ENCODE measurements around the gene PTPN20. TPM values are rescaled to one million over a fixed set of nuclear protein-coding genes. Genes with fewer than 3 reads are reported as not detected.

PTPN20 gene
- total RNA-seq, 1 experiment from 2014 or later, result not detected

GRCh38 chr10:47041396-47042198, 130.4 kb downstream of the PTPN20 start:
- Mint-ChIP-seq H3K4me1 (peaks cover 8% of the 10 kb centered on the region in 2 experiments; a peak in 3 of 4 replicates), H3K36me3 (ENCODE audit: insufficient read depth in 1 of 3, low read depth in 3 of 3) (no peaks in the 10 kb centered on the region), H3K27ac (no peak overlapping the region), H3K9me3 (no peaks in the 10 kb centered on the region), H3K4me3 (no peak overlapping the region), H3K27me3 (ENCODE audit: low read depth) (peaks cover 2% of the 10 kb centered on the region; the same call in 1 of the 2 replicates)
- Histone ChIP-seq H4K8ac (replicated peaks; ENCODE audit: insufficient read length, low read depth, low read length) (no peak overlapping the region), H3K27ac (ENCODE audit: insufficient read length, low read depth, low read length) (no peak overlapping the region), H3T11ph (ENCODE audit: low read length) (no peak overlapping the region), H3K56ac (ENCODE audit: insufficient read length, low read depth, low read length) (no peak overlapping the region), H3K23ac (ENCODE audit: insufficient read length, low read depth, low read length) (no peak overlapping the region), H4K5ac (ENCODE audit: insufficient read length, low read depth, low read length) (no peak overlapping the region), H2BK15ac (ENCODE audit: low read depth, low read length) (no peak overlapping the region), H2AFZ (ENCODE audit: low read length) (no peak overlapping the region), H2BK5ac (ENCODE audit: insufficient read length, low read length) (no peak overlapping the region), H3K18ac (ENCODE audit: insufficient read length, low read depth, low read length) (no peak overlapping the region), H2BK120ac (ENCODE audit: low read depth, low read length, poor library complexity, severe bottlenecking) (no peak overlapping the region), H3K4me2 (ENCODE audit: insufficient read depth, insufficient read length, low read length) (no peak overlapping the region), H3K4ac (ENCODE audit: low read depth, low read length) (no peak overlapping the region), H3K23me2 (ENCODE audit: insufficient read length, low read depth, low read length, poor library complexity, severe bottlenecking) (no peaks in the 10 kb centered on the region), H3K27me3 (ENCODE audit: insufficient read depth, low read length) (no peaks in the 10 kb centered on the region), H2AK5ac (ENCODE audit: insufficient read length, low read length) (no peak overlapping the region), H3K79me2 (ENCODE audit: insufficient read depth, low read length) (no peaks in the 10 kb centered on the region), H2BK12ac (ENCODE audit: insufficient read length, low read depth, low read length) (no peak overlapping the region), H4K20me1 (ENCODE audit: control insufficient read depth, insufficient read depth, insufficient read length) (no peaks in the 10 kb centered on the region), H3K4me1 (ENCODE audit: insufficient read depth, low read length) (no peaks in the 10 kb centered on the region), H4K91ac (ENCODE audit: insufficient read length, low read depth, low read length) (no peak overlapping the region), H2BK20ac (ENCODE audit: low read depth, low read length, poor library complexity, severe bottlenecking) (no peak overlapping the region), H3K79me1 (ENCODE audit: insufficient read depth, low read depth, low read length, poor library complexity, severe bottlenecking) (no peaks in the 10 kb centered on the region), H3K14ac (ENCODE audit: insufficient read depth, low read length) (no peak overlapping the region), H3K9ac (ENCODE audit: extremely low read depth, insufficient read length, low read length) (no peak overlapping the region), H3K9me3 (ENCODE audit: control insufficient read depth, low read depth, low read length) (no peaks in the 10 kb centered on the region)
- TF ChIP-seq, protein P1, sequence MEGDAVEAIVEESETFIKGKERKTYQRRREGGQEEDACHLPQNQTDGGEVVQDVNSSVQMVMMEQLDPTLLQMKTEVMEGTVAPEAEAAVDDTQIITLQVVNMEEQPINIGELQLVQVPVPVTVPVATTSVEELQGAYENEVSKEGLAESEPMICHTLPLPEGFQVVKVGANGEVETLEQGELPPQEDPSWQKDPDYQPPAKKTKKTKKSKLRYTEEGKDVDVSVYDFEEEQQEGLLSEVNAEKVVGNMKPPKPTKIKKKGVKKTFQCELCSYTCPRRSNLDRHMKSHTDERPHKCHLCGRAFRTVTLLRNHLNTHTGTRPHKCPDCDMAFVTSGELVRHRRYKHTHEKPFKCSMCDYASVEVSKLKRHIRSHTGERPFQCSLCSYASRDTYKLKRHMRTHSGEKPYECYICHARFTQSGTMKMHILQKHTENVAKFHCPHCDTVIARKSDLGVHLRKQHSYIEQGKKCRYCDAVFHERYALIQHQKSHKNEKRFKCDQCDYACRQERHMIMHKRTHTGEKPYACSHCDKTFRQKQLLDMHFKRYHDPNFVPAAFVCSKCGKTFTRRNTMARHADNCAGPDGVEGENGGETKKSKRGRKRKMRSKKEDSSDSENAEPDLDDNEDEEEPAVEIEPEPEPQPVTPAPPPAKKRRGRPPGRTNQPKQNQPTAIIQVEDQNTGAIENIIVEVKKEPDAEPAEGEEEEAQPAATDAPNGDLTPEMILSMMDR (conservative IDR thresholded peaks at IDR 0.05), result no peak
- DNase-seq, result no peak
- WGBS (ENCODE audit: extremely low coverage, insufficient read length, low lambda C conversion rate), result no CpG with 5 or more reads among the region's 4 CpGs

Measured in H9 (cell line).